Renal cortical epithelial cell (primary cell): ENCODE results near the gene ALDH9A1. TPM values are rescaled to one million over a fixed set of nuclear protein-coding genes. Genes with fewer than 3 reads are reported as not detected.
"Not testable (repeated sequence)": the region's sequence is repeated elsewhere in the genome, so short reads cannot be mapped to it uniquely, and the experiment has no call there.

Experiments used
- DNase-seq: peaks from one replicate; pipeline ENCODE4 v3.0.0-alpha.2; 2011; ENCODE audit warnings: low read depth
- total RNA-seq: library from RNA; depleted of rRNA; stranded (reverse); fragments of >200 nt; gene quantifications from 2 replicates; pipeline ENCODE4 v1.2.3, GENCODE V29; 2014

The ALDH9A1 gene
- total RNA-seq, 1 donor from 2014 or later, result 160 TPM

GRCh38 chr1:165645654-165646366, 52.6 kb downstream of the ALDH9A1 start:
- DNase-seq, result peak; percentile 94

GRCh38 chr1:165644064-165644735, 54.2 kb downstream of the ALDH9A1 start:
- DNase-seq, result peak; percentile 66

- no peak for DNase-seq
Measured at GRCh38 chr1:165641231-165641987, 57.0 kb downstream of the ALDH9A1 start.

GRCh38 chr1:165639821-165640623, 58.3 kb downstream of the ALDH9A1 start:
- DNase-seq, result no peak

GRCh38 chr1:165638211-165638610, 60.2 kb downstream of the ALDH9A1 start:
- DNase-seq, result not testable (repeated sequence)

GRCh38 chr1:165637427-165637826, 60.9 kb downstream of the ALDH9A1 start:
- peak; percentile 93 for DNase-seq

GRCh38 chr1:165635823-165636222, 62.5 kb downstream of the ALDH9A1 start:
- no peak for DNase-seq

- peak; percentile 92 for DNase-seq
Measured at GRCh38 chr1:165635329-165635728, 63.0 kb downstream of the ALDH9A1 start.

- no peak for DNase-seq
Measured at GRCh38 chr1:165634154-165634921, 64.0 kb downstream of the ALDH9A1 start.

- peak; percentile 86 for DNase-seq
Measured at GRCh38 chr1:165633614-165634013, 64.7 kb downstream of the ALDH9A1 start.

GRCh38 chr1:165632491-165632890, 65.9 kb downstream of the ALDH9A1 start:
- DNase-seq, result no peak

- no peak for DNase-seq
Measured at GRCh38 chr1:165632152-165632469, 66.3 kb downstream of the ALDH9A1 start.

GRCh38 chr1:165631342-165632151, 66.8 kb downstream of the ALDH9A1 start:
- peak; percentile 88 for DNase-seq

- peak; percentile 91 for DNase-seq
Measured at GRCh38 chr1:165630629-165631341, 67.6 kb downstream of the ALDH9A1 start, which contains the start of gene MGST3. Gene MGST3 (plus strand): TSS chr1:165631234. CDS start chr1:165649848, 18,614 bp downstream.

GRCh38 chr1:165629848-165630628, 68.3 kb downstream of the ALDH9A1 start:
- no peak for DNase-seq

- DNase-seq, result no peak
Measured at GRCh38 chr1:165629151-165629550, 69.2 kb downstream of the ALDH9A1 start.

- DNase-seq, result no peak
Measured at GRCh38 chr1:165628147-165628822, 70.1 kb downstream of the ALDH9A1 start.

GRCh38 chr1:165624441-165624840, 73.9 kb downstream of the ALDH9A1 start:
- no peak for DNase-seq
